Stimulated activated CD4-positive, alpha-beta T cell treated with anti-CD3 and anti-CD28 coated beads, Interleukin-2, amount 100 ng/mL, for 48 hours (primary cell): ENCODE results near the gene ZDHHC8.

Source experiments
- DNase-seq, 2 donors: peaks; one replicate each; pipeline ENCODE4 v3.0.0-alpha.2; 2020

Gene ZDHHC8

GRCh38 chr22:20096574-20097420 lies 34.8 kb upstream of the ZDHHC8 start:
- no peak for DNase-seq

- DNase-seq = no peak
Observed at GRCh38 chr22:20099099-20099711, 32.4 kb upstream of the ZDHHC8 start.

GRCh38 chr22:20101638-20102037 lies 30.0 kb upstream of the ZDHHC8 start:
- no peak for DNase-seq

GRCh38 chr22:20102203-20102780 lies 29.3 kb upstream of the ZDHHC8 start:
- DNase-seq = no peak

- DNase-seq = no peak
Observed at GRCh38 chr22:20105456-20106204, 26.0 kb upstream of the ZDHHC8 start.

GRCh38 chr22:20106205-20106848 lies 25.3 kb upstream of the ZDHHC8 start:
- no peak for DNase-seq

- DNase-seq = no peak
Observed at GRCh38 chr22:20106849-20107237, 24.8 kb upstream of the ZDHHC8 start.

GRCh38 chr22:20107471-20107901 lies 24.1 kb upstream of the ZDHHC8 start:
- no peak for DNase-seq

- DNase-seq = no peak
Observed at GRCh38 chr22:20107951-20108756, 23.4 kb upstream of the ZDHHC8 start.

GRCh38 chr22:20108757-20109230 lies 22.8 kb upstream of the ZDHHC8 start:
- DNase-seq = no peak

GRCh38 chr22:20109411-20110358 lies 21.9 kb upstream of the ZDHHC8 start:
- no peak for DNase-seq

- no peak for DNase-seq
Observed at GRCh38 chr22:20110359-20110985, 21.1 kb upstream of the ZDHHC8 start.

GRCh38 chr22:20111045-20111688 lies 20.4 kb upstream of the ZDHHC8 start:
- DNase-seq = no peak

- DNase-seq = no peak
Observed at GRCh38 chr22:20111689-20112622, 19.6 kb upstream of the ZDHHC8 start.

- no peak for DNase-seq
Observed at GRCh38 chr22:20112623-20113511, 18.7 kb upstream of the ZDHHC8 start.

GRCh38 chr22:20113551-20114310 lies 17.9 kb upstream of the ZDHHC8 start:
- DNase-seq = no peak
